Activated naive CD8-positive, alpha-beta T cell (primary cell): ENCODE results near the gene SIGLEC11.
"Not testable (repeated sequence)": the region's sequence is repeated elsewhere in the genome, so short reads cannot be mapped to it uniquely, and the experiment has no call there.

Experiments used
- H3K27ac Mint-ChIP-seq: one replicate; pipeline ENCODE4 v1.8.0; 2021; ENCODE audit warnings: mixed read lengths
- H3K27me3 Mint-ChIP-seq: one replicate; pipeline ENCODE4 v1.8.0; 2021; ENCODE audit warnings: mixed read lengths
- H3K36me3 Mint-ChIP-seq: one replicate; pipeline ENCODE4 v1.8.0; 2021; ENCODE audit warnings: mixed read lengths
- H3K4me1 Mint-ChIP-seq: one replicate; pipeline ENCODE4 v1.8.0; 2021; ENCODE audit warnings: low read depth, mixed read lengths
- H3K4me3 Mint-ChIP-seq: one replicate; pipeline ENCODE4 v1.8.0; 2021; ENCODE audit warnings: mild to moderate bottlenecking, mixed read lengths
- H3K9me3 Mint-ChIP-seq: one replicate; pipeline ENCODE4 v1.8.0; 2021; ENCODE audit warnings: low read depth, mixed read lengths

The SIGLEC11 gene

GRCh38 chr19:49969355-49969754 lies 8.4 kb upstream of the SIGLEC11 start:
- not testable (repeated sequence) for H3K36me3 Mint-ChIP-seq, H3K27ac Mint-ChIP-seq, H3K9me3 Mint-ChIP-seq, H3K27me3 Mint-ChIP-seq, H3K4me3 Mint-ChIP-seq, H3K4me1 Mint-ChIP-seq

DNA sequence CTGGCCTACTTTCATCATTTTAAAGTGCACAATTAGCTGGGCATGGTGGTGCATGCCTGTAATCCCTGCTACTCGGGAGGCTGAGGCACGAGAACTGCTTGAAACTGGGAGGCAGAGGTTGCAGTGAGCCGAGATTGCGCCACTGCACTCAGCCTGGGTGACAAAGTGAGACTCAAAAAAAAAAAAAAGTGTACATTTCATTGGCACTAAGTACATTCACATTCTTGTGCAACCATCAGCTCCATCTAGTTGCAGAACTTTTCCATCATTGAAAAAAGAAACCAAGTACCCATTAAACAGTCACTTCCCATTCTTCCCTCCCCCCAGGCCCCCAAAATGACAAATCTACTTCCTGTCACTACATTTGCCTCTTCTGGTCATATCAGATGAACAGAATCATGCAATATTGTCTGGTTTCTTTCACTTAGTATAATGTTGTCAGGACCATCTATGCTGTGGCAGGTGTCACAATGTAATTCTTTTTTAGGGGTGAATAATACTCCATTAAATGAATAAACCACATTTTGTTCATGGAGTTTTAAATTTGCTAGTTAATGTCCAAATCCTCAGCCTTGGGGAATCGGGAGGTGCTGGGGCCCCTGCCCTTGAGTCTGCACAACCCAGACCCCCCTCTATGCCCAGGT lies 7.4 kb upstream of the SIGLEC11 start:
- Mint-ChIP-seq H3K4me3 (no peak overlapping the region), H3K27me3 (peaks cover 10% of the 10 kb centered on the region), H3K4me1 (no peaks in the 10 kb centered on the region), H3K27ac (no peak overlapping the region), H3K9me3 (no peaks in the 10 kb centered on the region), H3K36me3 (no peaks in the 10 kb centered on the region)

GRCh38 chr19:49959892-49960291 lies 1.1 kb downstream of the SIGLEC11 start:
- not testable (repeated sequence) for H3K27ac Mint-ChIP-seq, H3K9me3 Mint-ChIP-seq, H3K4me3 Mint-ChIP-seq, H3K4me1 Mint-ChIP-seq, H3K36me3 Mint-ChIP-seq
- peaks cover 12% of the 10 kb centered on the region for H3K27me3 Mint-ChIP-seq

GRCh38 chr19:49958596-49958995 lies 2.4 kb downstream of the SIGLEC11 start:
- peaks cover 12% of the 10 kb centered on the region for H3K27me3 Mint-ChIP-seq
- not testable (repeated sequence) for H3K4me3 Mint-ChIP-seq, H3K36me3 Mint-ChIP-seq, H3K4me1 Mint-ChIP-seq, H3K27ac Mint-ChIP-seq, H3K9me3 Mint-ChIP-seq

GRCh38 chr19:49958144-49958543 lies 2.8 kb downstream of the SIGLEC11 start:
- H3K9me3 Mint-ChIP-seq, H3K4me3 Mint-ChIP-seq, H3K27ac Mint-ChIP-seq, H3K4me1 Mint-ChIP-seq, H3K36me3 Mint-ChIP-seq: not testable (repeated sequence)
- H3K27me3 Mint-ChIP-seq, result peaks cover 12% of the 10 kb centered on the region

DNA sequence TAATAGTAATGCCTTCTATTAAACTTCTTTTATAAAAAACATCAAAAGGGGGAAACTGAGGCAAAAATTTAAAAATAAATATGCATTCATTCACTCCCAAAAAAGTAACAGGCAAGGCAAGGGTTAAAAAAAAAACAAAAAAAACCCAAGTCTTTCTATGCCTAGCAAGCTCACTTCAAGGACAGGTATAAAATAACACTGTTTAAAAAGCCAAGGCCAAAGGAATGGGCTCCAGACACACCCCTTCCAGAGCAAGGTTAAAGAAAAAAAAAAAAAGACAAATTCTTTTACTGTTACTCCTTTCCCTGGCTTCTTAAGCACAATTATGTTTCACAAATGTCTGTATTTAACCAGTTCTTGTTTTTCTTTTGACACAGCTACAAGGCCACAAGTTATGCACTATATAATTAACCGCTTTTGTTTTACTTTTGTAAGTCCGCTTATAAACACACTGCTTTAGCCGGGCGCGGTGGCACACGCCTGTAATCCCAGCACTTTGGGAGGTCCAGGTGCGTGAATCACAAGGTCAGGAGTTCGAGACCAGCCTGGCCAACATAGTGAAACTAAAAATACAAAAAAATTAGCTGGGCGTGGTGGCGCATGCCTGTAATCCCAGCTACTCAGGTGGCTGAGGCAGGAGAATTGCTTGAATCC lies 3.6 kb downstream of the SIGLEC11 start:
- Mint-ChIP-seq H3K36me3 (no peaks in the 10 kb centered on the region), H3K9me3 (no peaks in the 10 kb centered on the region), H3K4me3 (no peak overlapping the region), H3K27me3 (peaks cover 14% of the 10 kb centered on the region), H3K27ac (no peak overlapping the region), H3K4me1 (no peaks in the 10 kb centered on the region)

GRCh38 chr19:49956115-49956495 lies 4.9 kb downstream of the SIGLEC11 start:
- H3K27me3 Mint-ChIP-seq, result peaks cover 14% of the 10 kb centered on the region
- no peaks in the 10 kb centered on the region for H3K9me3 Mint-ChIP-seq
- no peaks in the 10 kb centered on the region for H3K36me3 Mint-ChIP-seq
- no peak overlapping the region for H3K4me3 Mint-ChIP-seq
- H3K4me1 Mint-ChIP-seq, result no peaks in the 10 kb centered on the region
- no peak overlapping the region for H3K27ac Mint-ChIP-seq

DNA sequence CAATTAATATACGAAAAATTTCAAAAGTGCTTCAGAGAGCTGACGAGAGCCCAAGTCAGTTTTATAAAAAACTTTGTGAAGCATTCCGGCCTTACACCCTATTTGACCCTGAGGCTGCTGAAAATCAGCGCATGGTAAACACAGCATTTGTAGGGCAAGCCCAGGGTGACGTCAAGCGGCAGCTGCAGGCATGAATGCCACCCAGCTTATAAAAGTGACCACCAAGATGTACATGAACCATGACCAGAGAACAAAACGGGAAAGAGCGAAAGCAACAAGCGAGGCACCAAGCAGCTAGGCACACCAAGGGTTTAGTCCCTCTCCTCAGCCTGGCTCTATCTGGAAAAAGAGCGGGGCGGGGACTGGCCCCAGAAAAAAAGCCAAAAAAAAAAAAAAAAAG lies 6.0 kb downstream of the SIGLEC11 start:
- H3K4me1 Mint-ChIP-seq, result no peaks in the 10 kb centered on the region
- H3K27ac Mint-ChIP-seq, result no peak overlapping the region
- no peaks in the 10 kb centered on the region for H3K36me3 Mint-ChIP-seq
- no peaks in the 10 kb centered on the region for H3K9me3 Mint-ChIP-seq
- H3K4me3 Mint-ChIP-seq, result no peak overlapping the region
- peaks cover 14% of the 10 kb centered on the region for H3K27me3 Mint-ChIP-seq

- Mint-ChIP-seq H3K27me3 (peaks cover 14% of the 10 kb centered on the region), H3K9me3 (no peaks in the 10 kb centered on the region)
Observed at GRCh38 chr19:49954092-49954829, 6.7 kb downstream of the SIGLEC11 start.

DNA sequence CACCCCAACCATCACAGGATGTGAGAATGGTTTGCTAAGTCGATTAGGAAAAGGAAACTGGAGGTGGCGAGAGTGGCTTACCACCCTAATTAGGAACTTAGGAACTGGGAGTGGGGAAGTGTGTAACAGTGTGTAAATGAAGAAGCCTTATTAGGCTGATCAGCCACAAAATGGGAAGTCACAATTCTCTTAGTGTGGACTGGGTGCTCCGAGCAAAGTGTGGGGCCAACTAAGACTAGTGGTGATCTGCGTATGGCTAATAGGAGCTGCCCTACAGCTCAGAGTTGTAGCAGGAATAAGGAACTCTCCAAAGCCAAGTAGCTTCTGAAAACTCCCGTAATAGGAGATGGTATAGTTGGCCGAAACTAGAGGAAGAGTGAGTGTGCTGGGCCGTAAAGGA lies 7.6 kb downstream of the SIGLEC11 start:
- Mint-ChIP-seq H3K27ac (no peak overlapping the region), H3K36me3 (no peaks in the 10 kb centered on the region), H3K4me3 (no peak overlapping the region), H3K9me3 (no peaks in the 10 kb centered on the region), H3K27me3 (peaks cover 14% of the 10 kb centered on the region), H3K4me1 (no peaks in the 10 kb centered on the region)

More at GRCh38 chr19:49954092-49954829, 6.7 kb downstream of the SIGLEC11 start:
- no peak overlapping the region for H3K4me3 Mint-ChIP-seq
- no peaks in the 10 kb centered on the region for H3K4me1 Mint-ChIP-seq
- no peak overlapping the region for H3K27ac Mint-ChIP-seq
- H3K36me3 Mint-ChIP-seq, result no peaks in the 10 kb centered on the region

DNA sequence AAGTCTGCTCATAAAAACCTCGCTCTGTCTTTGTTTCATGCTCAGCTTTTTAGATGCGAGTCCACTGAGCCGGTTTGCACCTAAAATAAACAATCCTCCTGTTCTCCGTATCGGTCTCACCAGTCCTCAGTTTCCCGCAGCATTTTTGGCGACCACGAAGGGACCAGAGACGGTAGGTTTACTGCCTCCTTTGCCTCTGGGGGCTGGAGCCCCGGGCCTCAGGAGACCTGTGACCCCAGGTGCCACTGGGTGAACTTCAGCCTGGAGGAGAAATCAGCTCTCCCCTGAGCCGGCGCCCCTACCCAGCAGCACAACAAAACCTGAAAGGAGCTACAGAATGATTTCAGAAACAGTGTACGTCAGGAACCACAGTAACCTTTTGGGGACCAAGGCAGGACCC lies 8.1 kb downstream of the SIGLEC11 start:
- Mint-ChIP-seq H3K27me3 (peaks cover 14% of the 10 kb centered on the region), H3K4me1 (no peaks in the 10 kb centered on the region), H3K9me3 (no peaks in the 10 kb centered on the region), H3K4me3 (no peak overlapping the region), H3K27ac (no peak overlapping the region), H3K36me3 (no peaks in the 10 kb centered on the region)

GRCh38 chr19:49952479-49952836 lies 8.5 kb downstream of the SIGLEC11 start:
- H3K4me3 Mint-ChIP-seq, result no peak overlapping the region
- no peak overlapping the region for H3K27ac Mint-ChIP-seq
- H3K27me3 Mint-ChIP-seq, result peaks cover 14% of the 10 kb centered on the region
- no peaks in the 10 kb centered on the region for H3K4me1 Mint-ChIP-seq
- H3K36me3 Mint-ChIP-seq, result no peaks in the 10 kb centered on the region
- H3K9me3 Mint-ChIP-seq, result no peaks in the 10 kb centered on the region

GRCh38 chr19:49951806-49952478 lies 9.0 kb downstream of the SIGLEC11 start:
- H3K9me3 Mint-ChIP-seq, result no peaks in the 10 kb centered on the region
- no peaks in the 10 kb centered on the region for H3K36me3 Mint-ChIP-seq
- H3K27ac Mint-ChIP-seq, result no peak overlapping the region
- no peak overlapping the region for H3K4me3 Mint-ChIP-seq
- H3K4me1 Mint-ChIP-seq, result no peaks in the 10 kb centered on the region
- peaks cover 14% of the 10 kb centered on the region for H3K27me3 Mint-ChIP-seq

GRCh38 chr19:49950956-49951526 lies 9.9 kb downstream of the SIGLEC11 start:
- H3K27me3 Mint-ChIP-seq, result peaks cover 13% of the 10 kb centered on the region
- no peaks in the 10 kb centered on the region for H3K9me3 Mint-ChIP-seq
- H3K36me3 Mint-ChIP-seq, result no peaks in the 10 kb centered on the region
- H3K4me3 Mint-ChIP-seq, result no peak overlapping the region
- H3K4me1 Mint-ChIP-seq, result no peaks in the 10 kb centered on the region
- H3K27ac Mint-ChIP-seq, result no peak overlapping the region

GRCh38 chr19:49950590-49950948 lies 10.4 kb downstream of the SIGLEC11 start:
- H3K27ac Mint-ChIP-seq, result no peak overlapping the region
- H3K9me3 Mint-ChIP-seq, result no peaks in the 10 kb centered on the region
- H3K27me3 Mint-ChIP-seq, result peaks cover 12% of the 10 kb centered on the region
- H3K36me3 Mint-ChIP-seq, result no peaks in the 10 kb centered on the region
- H3K4me3 Mint-ChIP-seq, result no peak overlapping the region
- no peaks in the 10 kb centered on the region for H3K4me1 Mint-ChIP-seq
